ENCODE data around the gene TANGO6.
"Not testable (repeated sequence)": the region's sequence is repeated elsewhere in the genome, so short reads cannot be mapped to it uniquely, and the experiment has no call there.

Gene TANGO6

DNA sequence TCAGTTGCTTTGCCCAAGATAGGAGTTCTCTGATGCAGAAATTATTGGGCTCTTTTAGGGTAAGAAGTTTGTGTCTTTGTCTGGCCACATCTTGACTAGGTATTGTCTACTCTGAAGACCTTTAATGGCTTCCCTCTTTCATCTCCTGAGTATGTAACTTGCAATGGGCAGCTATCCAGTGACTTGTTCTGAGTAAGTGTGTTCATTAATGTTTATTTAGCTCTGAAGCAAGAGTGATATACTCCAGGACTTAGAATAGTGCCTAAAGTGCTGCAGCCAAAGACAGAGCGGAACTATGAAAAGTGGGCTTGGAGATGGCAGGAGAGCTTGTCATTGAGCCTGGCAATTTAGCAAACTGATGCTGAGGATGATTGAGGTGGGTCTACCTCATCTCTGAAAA is 8.8 kb upstream of the TANGO6 start:
- Histone ChIP-seq H3K9ac (ENCODE audit: low read length) (no peak overlapping the region), H3K9me3 (ENCODE audit: control insufficient read depth, low read depth, low read length) (no peaks in the 10 kb centered on the region), H3K36me3 (ENCODE audit: control insufficient read depth, low read depth, low read length) (peaks cover 52% of the 10 kb centered on the region), H3K4me3 (ENCODE audit: low read length) (no peak overlapping the region), H3K27ac (ENCODE audit: low read length) (no peak overlapping the region), H3K4me1 (ENCODE audit: control insufficient read depth, low read depth, low read length) (no peaks in the 10 kb centered on the region), H3K27me3 (ENCODE audit: control insufficient read depth, insufficient read depth, low read length) (no peaks in the 10 kb centered on the region)

GRCh38 chr16:68835970-68836369 is 7.4 kb upstream of the TANGO6 start:
- Histone ChIP-seq H3K36me3 (ENCODE audit: control insufficient read depth, low read depth, low read length) (peaks cover 40% of the 10 kb centered on the region), H3K4me3 (ENCODE audit: low read length) (no peak overlapping the region), H3K27me3 (ENCODE audit: control insufficient read depth, insufficient read depth, low read length) (no peaks in the 10 kb centered on the region), H3K27ac (ENCODE audit: low read length) (no peak overlapping the region), H3K9me3 (ENCODE audit: control insufficient read depth, low read depth, low read length) (no peaks in the 10 kb centered on the region), H3K4me1 (ENCODE audit: control insufficient read depth, low read depth, low read length) (no peaks in the 10 kb centered on the region), H3K9ac (ENCODE audit: low read length) (no peak overlapping the region)

DNA sequence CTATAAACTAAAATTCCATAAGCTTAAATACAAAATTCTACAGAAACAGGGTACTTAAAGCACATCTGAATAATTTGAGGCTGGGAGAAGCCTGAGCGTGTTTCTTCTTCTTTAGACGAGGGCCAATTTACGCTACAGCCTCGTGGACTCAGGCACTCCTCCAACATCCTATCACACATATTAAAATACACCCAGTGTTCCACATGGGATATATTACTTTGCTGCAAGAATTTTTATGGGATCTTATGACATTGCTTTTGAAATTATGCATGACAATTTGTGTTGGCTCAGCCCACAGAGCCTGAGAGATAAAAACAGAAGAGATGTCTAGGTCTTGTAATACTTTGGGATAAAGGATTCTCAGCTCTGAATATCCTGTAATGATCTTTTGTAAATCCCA is 3.5 kb upstream of the TANGO6 start:
- Histone ChIP-seq H3K27me3 (ENCODE audit: control insufficient read depth, insufficient read depth, low read length) (no peaks in the 10 kb centered on the region), H3K9ac (ENCODE audit: low read length) (no peak overlapping the region), H3K4me1 (ENCODE audit: control insufficient read depth, low read depth, low read length) (peaks cover 6% of the 10 kb centered on the region), H3K9me3 (ENCODE audit: control insufficient read depth, low read depth, low read length) (no peaks in the 10 kb centered on the region), H3K4me3 (ENCODE audit: low read length) (no peak overlapping the region), H3K36me3 (ENCODE audit: control insufficient read depth, low read depth, low read length) (peaks cover 10% of the 10 kb centered on the region), H3K27ac (ENCODE audit: low read length) (no peak overlapping the region)

GRCh38 chr16:68842964-68843481 is 308 bp upstream of the TANGO6 start:
- peak overlapping the region; percentile 93 for H3K9ac ChIP-seq (ENCODE audit: low read length)
- H3K27me3 ChIP-seq (ENCODE audit: control insufficient read depth, insufficient read depth, low read length); H3K4me1 ChIP-seq (ENCODE audit: control insufficient read depth, low read depth, low read length); H3K27ac ChIP-seq (ENCODE audit: low read length); H3K9me3 ChIP-seq (ENCODE audit: control insufficient read depth, low read depth, low read length); H3K36me3 ChIP-seq (ENCODE audit: control insufficient read depth, low read depth, low read length): not testable (repeated sequence)
- peak overlapping the region; percentile 94 for H3K4me3 ChIP-seq (ENCODE audit: low read length)

- Histone ChIP-seq H3K27ac (ENCODE audit: low read length) (peak overlapping the region; percentile 89), H3K4me3 (ENCODE audit: low read length) (peak overlapping the region; percentile 94), H3K4me1 (ENCODE audit: control insufficient read depth, low read depth, low read length) (peaks cover 6% of the 10 kb centered on the region), H3K9ac (ENCODE audit: low read length) (peak overlapping the region; percentile 93), H3K36me3 (ENCODE audit: control insufficient read depth, low read depth, low read length) (no peaks in the 10 kb centered on the region), H3K9me3 (ENCODE audit: control insufficient read depth, low read depth, low read length) (no peaks in the 10 kb centered on the region), H3K27me3 (ENCODE audit: control insufficient read depth, insufficient read depth, low read length) (no peaks in the 10 kb centered on the region)
Observed at GRCh38 chr16:68844211-68844564, 857 bp downstream of the TANGO6 start.

DNA sequence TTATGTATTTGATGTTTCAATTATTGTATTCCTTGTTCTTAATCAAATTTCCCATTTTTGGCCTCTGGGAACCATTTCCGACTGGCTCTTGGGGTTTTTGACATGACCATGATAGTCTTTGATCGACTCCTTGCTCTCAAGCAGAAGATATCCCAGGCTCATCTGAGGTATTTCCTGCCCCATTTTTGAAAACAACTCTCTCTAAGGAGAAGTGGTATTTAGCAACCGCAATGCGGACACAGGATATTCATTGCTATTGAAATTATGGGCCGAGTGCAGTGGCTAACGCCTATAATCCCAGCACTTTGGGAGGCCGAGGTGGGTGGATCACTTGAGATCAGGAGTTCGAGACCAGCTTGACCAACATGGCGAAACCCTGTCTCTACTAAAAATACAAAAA is 5.5 kb downstream of the TANGO6 start:
- H3K4me1 ChIP-seq (ENCODE audit: control insufficient read depth, low read depth, low read length): peaks cover 6% of the 10 kb centered on the region
- no peak overlapping the region for H3K4me3 ChIP-seq (ENCODE audit: low read length)
- H3K9ac ChIP-seq (ENCODE audit: low read length): no peak overlapping the region
- H3K27me3 ChIP-seq (ENCODE audit: control insufficient read depth, insufficient read depth, low read length): no peaks in the 10 kb centered on the region
- H3K36me3 ChIP-seq (ENCODE audit: control insufficient read depth, low read depth, low read length): no peaks in the 10 kb centered on the region
- no peaks in the 10 kb centered on the region for H3K9me3 ChIP-seq (ENCODE audit: control insufficient read depth, low read depth, low read length)
- no peak overlapping the region for H3K27ac ChIP-seq (ENCODE audit: low read length)

DNA sequence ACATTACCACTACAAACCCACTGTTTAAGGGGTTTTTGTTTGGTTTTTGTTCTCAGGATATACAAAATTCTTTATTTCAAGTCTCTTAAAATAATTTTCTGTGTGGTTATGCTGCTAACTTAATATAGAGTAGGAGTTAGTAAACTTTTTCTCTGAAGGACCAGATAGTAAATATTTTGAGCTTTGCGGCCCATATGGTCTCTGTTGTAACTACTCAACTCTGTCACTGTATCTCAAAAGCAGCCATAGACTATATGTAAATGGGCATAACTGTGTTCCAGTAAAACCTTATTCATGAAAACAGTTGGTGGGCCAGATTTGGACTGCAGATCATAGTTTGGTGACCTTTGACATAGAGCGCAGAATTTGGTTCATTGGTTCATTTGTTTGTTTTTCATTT is 7.2 kb downstream of the TANGO6 start:
- H3K27me3 ChIP-seq (ENCODE audit: control insufficient read depth, insufficient read depth, low read length): no peaks in the 10 kb centered on the region
- H3K9me3 ChIP-seq (ENCODE audit: control insufficient read depth, low read depth, low read length): no peaks in the 10 kb centered on the region
- no peak overlapping the region for H3K9ac ChIP-seq (ENCODE audit: low read length)
- H3K27ac ChIP-seq (ENCODE audit: low read length): no peak overlapping the region
- H3K4me3 ChIP-seq (ENCODE audit: low read length): no peak overlapping the region
- H3K36me3 ChIP-seq (ENCODE audit: control insufficient read depth, low read depth, low read length): no peaks in the 10 kb centered on the region
- H3K4me1 ChIP-seq (ENCODE audit: control insufficient read depth, low read depth, low read length): no peaks in the 10 kb centered on the region

DNA sequence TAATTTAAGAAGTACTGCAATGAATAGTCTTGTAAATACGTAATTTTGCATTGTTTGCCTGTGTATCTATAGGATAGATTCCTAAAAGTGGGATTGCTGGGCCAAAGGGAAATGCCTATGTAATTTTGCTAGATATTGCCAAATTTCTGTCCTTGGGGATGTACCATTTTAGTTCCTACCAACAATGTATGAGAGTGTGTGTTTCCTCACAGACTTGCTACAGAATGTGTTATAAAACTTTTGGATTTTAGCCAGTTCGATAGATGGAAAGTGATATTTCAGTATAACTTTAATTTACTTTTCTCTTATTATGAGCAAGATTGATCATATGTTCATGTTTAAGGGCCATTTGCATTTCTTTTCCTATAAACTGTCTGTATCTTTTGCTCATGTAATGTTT is 8.3 kb downstream of the TANGO6 start:
- Histone ChIP-seq H3K27me3 (ENCODE audit: control insufficient read depth, insufficient read depth, low read length) (no peaks in the 10 kb centered on the region), H3K4me1 (ENCODE audit: control insufficient read depth, low read depth, low read length) (no peaks in the 10 kb centered on the region), H3K27ac (ENCODE audit: low read length) (no peak overlapping the region), H3K4me3 (ENCODE audit: low read length) (no peak overlapping the region), H3K9ac (ENCODE audit: low read length) (no peak overlapping the region), H3K9me3 (ENCODE audit: control insufficient read depth, low read depth, low read length) (no peaks in the 10 kb centered on the region), H3K36me3 (ENCODE audit: control insufficient read depth, low read depth, low read length) (no peaks in the 10 kb centered on the region)

DNA sequence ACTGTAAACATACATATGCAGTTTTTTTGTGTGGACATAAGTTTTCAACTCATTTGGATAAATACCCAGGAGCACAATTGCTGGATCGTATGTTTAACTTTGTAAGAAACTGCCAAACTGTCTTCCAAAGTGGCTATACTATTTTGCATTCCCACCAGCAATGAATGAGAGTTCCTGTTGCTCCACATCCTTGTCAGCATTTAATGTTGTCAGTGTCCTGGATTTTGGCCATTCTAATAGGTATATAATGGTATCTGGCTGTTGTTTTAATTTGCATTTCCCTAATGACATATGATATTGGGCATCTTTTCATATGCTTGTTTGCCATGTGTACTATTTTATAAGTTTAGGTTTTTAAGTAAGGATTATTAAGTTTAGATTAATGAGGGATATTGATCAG is 14.1 kb downstream of the TANGO6 start:
- Histone ChIP-seq H3K4me3 (ENCODE audit: low read length) (no peak overlapping the region), H3K9ac (ENCODE audit: low read length) (no peak overlapping the region), H3K4me1 (ENCODE audit: control insufficient read depth, low read depth, low read length) (no peaks in the 10 kb centered on the region), H3K9me3 (ENCODE audit: control insufficient read depth, low read depth, low read length) (no peaks in the 10 kb centered on the region), H3K27ac (ENCODE audit: low read length) (no peak overlapping the region), H3K36me3 (ENCODE audit: control insufficient read depth, low read depth, low read length) (no peaks in the 10 kb centered on the region), H3K27me3 (ENCODE audit: control insufficient read depth, insufficient read depth, low read length) (no peaks in the 10 kb centered on the region)

DNA sequence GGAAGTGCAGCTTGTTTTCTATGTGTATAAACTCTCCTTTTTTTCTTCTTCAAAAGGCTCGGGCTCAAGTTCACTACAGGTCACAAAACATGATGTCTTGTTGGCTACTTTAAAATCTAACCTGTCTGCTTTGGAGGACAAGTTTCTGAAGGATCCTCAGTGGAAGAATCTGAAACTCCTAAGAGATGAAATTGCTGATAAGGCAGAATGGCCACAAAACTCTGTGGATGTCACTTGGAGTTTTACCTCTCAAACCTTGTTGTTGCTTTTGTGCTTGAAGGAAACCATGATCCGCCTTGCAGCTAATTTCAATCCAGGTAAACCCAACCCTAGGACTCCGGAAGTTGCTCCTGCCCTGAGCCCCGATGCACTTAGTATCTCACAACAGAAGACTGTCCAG is 16.5 kb downstream of the TANGO6 start:
- no peaks in the 10 kb centered on the region for H3K4me1 ChIP-seq (ENCODE audit: control insufficient read depth, low read depth, low read length)

GRCh38 chr16:68860978-68861892 is 17.9 kb downstream of the TANGO6 start:
- Histone ChIP-seq H3K9me3 (ENCODE audit: control insufficient read depth, low read depth, low read length) (no peaks in the 10 kb centered on the region), H3K9ac (ENCODE audit: low read length) (no peak overlapping the region), H3K4me3 (ENCODE audit: low read length) (no peak overlapping the region), H3K27me3 (ENCODE audit: control insufficient read depth, insufficient read depth, low read length) (no peaks in the 10 kb centered on the region), H3K36me3 (ENCODE audit: control insufficient read depth, low read depth, low read length) (no peaks in the 10 kb centered on the region), H3K27ac (ENCODE audit: low read length) (no peak overlapping the region), H3K4me1 (ENCODE audit: control insufficient read depth, low read depth, low read length) (no peaks in the 10 kb centered on the region)

More for the DNA sequence above, 16.5 kb downstream of the TANGO6 start:
- Histone ChIP-seq H3K36me3 (ENCODE audit: control insufficient read depth, low read depth, low read length) (no peaks in the 10 kb centered on the region), H3K9me3 (ENCODE audit: control insufficient read depth, low read depth, low read length) (no peaks in the 10 kb centered on the region), H3K27me3 (ENCODE audit: control insufficient read depth, insufficient read depth, low read length) (no peaks in the 10 kb centered on the region), H3K27ac (ENCODE audit: low read length) (no peak overlapping the region), H3K4me3 (ENCODE audit: low read length) (no peak overlapping the region), H3K9ac (ENCODE audit: low read length) (no peak overlapping the region)

DNA sequence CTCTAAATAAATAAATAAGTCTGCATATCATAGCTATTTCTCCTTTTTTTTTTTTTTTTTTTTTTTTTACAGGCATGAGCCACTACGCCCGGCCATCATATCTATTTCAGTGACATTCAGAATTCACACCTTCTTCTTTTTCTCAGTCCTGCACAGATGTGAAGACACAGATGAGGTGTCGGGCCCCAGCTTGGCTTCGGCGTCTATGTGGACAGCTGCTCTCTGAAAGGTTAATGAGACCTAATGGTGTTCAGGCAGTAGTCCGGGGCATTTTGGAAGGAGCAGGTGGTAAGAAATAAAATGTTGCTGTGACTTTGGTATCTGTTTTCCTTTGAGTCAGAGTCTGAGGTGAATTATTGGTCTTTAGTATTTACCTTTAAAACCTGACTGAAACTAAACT is 23.6 kb downstream of the TANGO6 start:
- H3K4me1 ChIP-seq (ENCODE audit: control insufficient read depth, low read depth, low read length): peaks cover 11% of the 10 kb centered on the region
- H3K36me3 ChIP-seq (ENCODE audit: control insufficient read depth, low read depth, low read length): no peaks in the 10 kb centered on the region
- no peak overlapping the region for H3K9ac ChIP-seq (ENCODE audit: low read length)
- H3K27ac ChIP-seq (ENCODE audit: low read length): no peak overlapping the region
- no peaks in the 10 kb centered on the region for H3K27me3 ChIP-seq (ENCODE audit: control insufficient read depth, insufficient read depth, low read length)
- no peaks in the 10 kb centered on the region for H3K9me3 ChIP-seq (ENCODE audit: control insufficient read depth, low read depth, low read length)
- H3K4me3 ChIP-seq (ENCODE audit: low read length): no peak overlapping the region

All from iPS-18a (cell line).